Lower lobe of right lung (tissue), 2 donors: Measurements from ENCODE around the gene LMF1. TPM values are rescaled to one million over a fixed set of nuclear protein-coding genes. Genes with fewer than 3 reads are reported as not detected.

ENCODE experiments used
- ATAC-seq, 2 donors: fragments of 200-7000 bp; cut with Tn5 transposase; one replicate each; pipeline ENCODE4 v1.9.1; 2020 to 2022; ENCODE audit warnings: mild to moderate bottlenecking in 2 of 2, moderate library complexity in 2 of 2
- DNase-seq: peaks from one replicate; pipeline ENCODE4 v3.0.0-alpha.2; 2020
- H3K27ac ChIP-seq: fragments of 200-600 bp; one replicate; pipeline ENCODE4 v1.8.0; 2022
- H3K27me3 ChIP-seq: fragments of 200-600 bp; one replicate; pipeline ENCODE4 v1.8.0; 2022; ENCODE audit warnings: low read depth
- H3K36me3 ChIP-seq: fragments of 200-600 bp; one replicate; pipeline ENCODE4 v1.8.0; 2022; ENCODE audit warnings: mild to moderate bottlenecking
- H3K4me1 ChIP-seq: fragments of 200-600 bp; one replicate; pipeline ENCODE4 v1.8.0; 2022
- H3K4me3 ChIP-seq: fragments of 200-600 bp; one replicate; pipeline ENCODE4 v1.8.0; 2022; ENCODE audit warnings: mild to moderate bottlenecking
- H3K9me3 ChIP-seq: fragments of 200-600 bp; one replicate; pipeline ENCODE4 v1.8.0; 2022
- intact Hi-C: fragments of 100-400 bp; cut with DNase I; formaldehyde crosslinking; loops from one replicate; pipeline ENCODE4 v1.11.0; 2022
- total RNA-seq: library from RNA; stranded (reverse); fragmentation: NEBNext Ultra II Directional; extraction: Animal tissue kit (Norgen Biotek cat#: 25700); gene quantifications from one replicate; pipeline ENCODE4 v1.2.1, GENCODE V29; 2021
- TF ChIP-seq, protein P1 (sequence below): fragments of 200-600 bp; IDR thresholded peaks from one replicate; pipeline ENCODE4 v1.8.0; 2022; ENCODE audit warnings: antibody characterized with exemption, mild to moderate bottlenecking
- donor health status: DM: no; HTN: yes; CAD: no; lungs with severe emphysema.

LMF1 gene
- total RNA-seq, 1 donor from 2014 or later: 23.8 TPM

- intact Hi-C loops: no loop called here
- peaks cover 13% of the 10 kb centered on the region for H3K27me3 ChIP-seq
- no peak overlapping the region for H3K27ac ChIP-seq
- H3K36me3 ChIP-seq: no peaks in the 10 kb centered on the region
- no peak overlapping the region for H3K4me3 ChIP-seq
- no peak for ATAC-seq
- peaks cover 7% of the 10 kb centered on the region for H3K9me3 ChIP-seq
- DNase-seq: no peak
- H3K4me1 ChIP-seq: no peaks in the 10 kb centered on the region
- TF ChIP-seq, protein P1, sequence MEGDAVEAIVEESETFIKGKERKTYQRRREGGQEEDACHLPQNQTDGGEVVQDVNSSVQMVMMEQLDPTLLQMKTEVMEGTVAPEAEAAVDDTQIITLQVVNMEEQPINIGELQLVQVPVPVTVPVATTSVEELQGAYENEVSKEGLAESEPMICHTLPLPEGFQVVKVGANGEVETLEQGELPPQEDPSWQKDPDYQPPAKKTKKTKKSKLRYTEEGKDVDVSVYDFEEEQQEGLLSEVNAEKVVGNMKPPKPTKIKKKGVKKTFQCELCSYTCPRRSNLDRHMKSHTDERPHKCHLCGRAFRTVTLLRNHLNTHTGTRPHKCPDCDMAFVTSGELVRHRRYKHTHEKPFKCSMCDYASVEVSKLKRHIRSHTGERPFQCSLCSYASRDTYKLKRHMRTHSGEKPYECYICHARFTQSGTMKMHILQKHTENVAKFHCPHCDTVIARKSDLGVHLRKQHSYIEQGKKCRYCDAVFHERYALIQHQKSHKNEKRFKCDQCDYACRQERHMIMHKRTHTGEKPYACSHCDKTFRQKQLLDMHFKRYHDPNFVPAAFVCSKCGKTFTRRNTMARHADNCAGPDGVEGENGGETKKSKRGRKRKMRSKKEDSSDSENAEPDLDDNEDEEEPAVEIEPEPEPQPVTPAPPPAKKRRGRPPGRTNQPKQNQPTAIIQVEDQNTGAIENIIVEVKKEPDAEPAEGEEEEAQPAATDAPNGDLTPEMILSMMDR: no peak
These were observed 19.9 kb upstream of the LMF1 start for GRCh38 chr16:990516-991291.

DNA sequence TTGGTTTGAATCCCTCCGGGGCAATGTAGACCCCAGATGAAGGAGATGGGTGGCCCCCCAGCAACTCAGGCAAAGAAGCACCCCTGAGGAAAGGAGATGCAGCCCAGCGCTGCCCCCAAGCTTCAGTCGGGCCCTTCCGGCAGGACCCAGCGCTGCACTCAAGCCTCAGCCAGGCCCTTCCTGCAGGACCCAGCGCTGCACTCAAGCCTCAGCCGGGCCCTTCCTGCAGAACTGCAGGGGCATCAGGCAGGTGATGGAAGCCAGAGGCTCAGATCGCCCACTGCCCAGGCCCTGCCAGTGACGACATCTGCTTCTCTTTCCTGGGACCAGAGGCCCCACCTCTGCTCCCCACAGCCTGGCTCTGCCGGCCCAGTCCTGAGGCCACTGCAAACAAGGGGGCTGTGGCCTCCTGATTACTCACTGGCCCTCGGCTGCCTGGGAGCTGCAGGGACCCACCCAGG, 18.6 kb upstream of the LMF1 start:
- TF ChIP-seq, protein P1: no peak
- DNase-seq: no peak

GRCh38 chr16:988471-989353, 17.9 kb upstream of the LMF1 start:
- ATAC-seq: no peak
- no peaks in the 10 kb centered on the region for H3K9me3 ChIP-seq
- TF ChIP-seq, protein P1: no peak
- no peak overlapping the region for H3K4me3 ChIP-seq
- H3K27ac ChIP-seq: no peak overlapping the region
- no peak for DNase-seq
- H3K27me3 ChIP-seq: peaks cover 19% of the 10 kb centered on the region
- no peaks in the 10 kb centered on the region for H3K36me3 ChIP-seq
- intact Hi-C loops: no loop called here
- no peaks in the 10 kb centered on the region for H3K4me1 ChIP-seq

More for the DNA sequence above, 18.6 kb upstream of the LMF1 start:
- intact Hi-C loops: no loop called here
- ATAC-seq: no peak
- Histone ChIP-seq H3K27me3 (peaks cover 13% of the 10 kb centered on the region), H3K27ac (no peak overlapping the region), H3K4me3 (no peak overlapping the region), H3K36me3 (no peaks in the 10 kb centered on the region), H3K9me3 (no peaks in the 10 kb centered on the region), H3K4me1 (no peaks in the 10 kb centered on the region)

DNA sequence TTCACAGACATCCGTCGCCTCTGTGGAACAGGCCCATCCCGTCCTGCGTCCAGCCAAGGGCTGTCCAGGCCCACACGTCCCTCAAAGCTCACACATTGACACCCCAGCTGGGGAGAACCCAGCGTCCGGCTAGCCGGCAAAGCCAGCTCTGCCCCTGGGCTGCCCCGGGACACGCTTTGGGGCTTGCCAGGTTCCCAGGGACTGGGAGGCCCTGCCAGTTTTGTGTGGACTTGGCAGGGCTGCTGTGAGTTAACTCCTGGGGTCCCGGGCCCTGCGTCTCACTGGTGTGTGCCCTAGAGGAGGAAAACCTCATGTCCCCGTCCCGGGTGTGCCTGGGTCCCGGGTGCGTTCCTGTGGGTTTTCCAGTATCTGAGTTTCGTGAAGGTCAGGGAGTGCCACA, 17.1 kb upstream of the LMF1 start:
- intact Hi-C loops: no loop called here
- TF ChIP-seq, protein P1: no peak
- H3K9me3 ChIP-seq: no peaks in the 10 kb centered on the region
- DNase-seq (no peak), ATAC-seq (no peak)
- no peaks in the 10 kb centered on the region for H3K36me3 ChIP-seq
- no peaks in the 10 kb centered on the region for H3K4me1 ChIP-seq
- peaks cover 27% of the 10 kb centered on the region for H3K27me3 ChIP-seq
- H3K27ac ChIP-seq: no peak overlapping the region
- H3K4me3 ChIP-seq: no peak overlapping the region

- Histone ChIP-seq H3K9me3 (no peaks in the 10 kb centered on the region), H3K27ac (no peak overlapping the region), H3K4me1 (peaks cover 5% of the 10 kb centered on the region), H3K27me3 (peaks cover 35% of the 10 kb centered on the region), H3K4me3 (no peak overlapping the region), H3K36me3 (no peaks in the 10 kb centered on the region)
- ATAC-seq: no peak
- DNase-seq: no peak
- TF ChIP-seq, protein P1: no peak
- intact Hi-C loops: no loop called here
These were observed 16.3 kb upstream of the LMF1 start for GRCh38 chr16:986925-987582.
